Measurements from ENCODE around the gene HDAC8.

DNA sequence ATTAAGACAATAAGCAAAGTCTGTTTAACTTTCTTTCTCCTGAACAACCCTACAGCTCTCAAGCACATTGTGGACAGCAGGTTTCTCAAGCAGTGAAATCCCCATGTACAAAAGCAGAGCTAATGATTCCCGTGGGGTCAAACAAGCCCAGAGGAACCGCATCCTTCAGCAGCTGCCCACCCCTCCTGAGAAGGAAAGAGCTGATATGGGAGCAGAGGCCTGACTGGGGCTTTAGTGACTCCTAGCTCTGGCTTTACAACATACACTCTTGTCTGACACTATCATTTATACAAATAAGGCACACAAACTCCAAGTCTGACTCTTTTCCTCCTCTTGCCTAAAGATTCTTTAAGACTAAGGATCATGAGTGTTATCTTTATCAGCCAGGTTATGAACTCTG is 32.8 kb downstream of the HDAC8 start:
- TF ChIP-seq, protein P1, sequence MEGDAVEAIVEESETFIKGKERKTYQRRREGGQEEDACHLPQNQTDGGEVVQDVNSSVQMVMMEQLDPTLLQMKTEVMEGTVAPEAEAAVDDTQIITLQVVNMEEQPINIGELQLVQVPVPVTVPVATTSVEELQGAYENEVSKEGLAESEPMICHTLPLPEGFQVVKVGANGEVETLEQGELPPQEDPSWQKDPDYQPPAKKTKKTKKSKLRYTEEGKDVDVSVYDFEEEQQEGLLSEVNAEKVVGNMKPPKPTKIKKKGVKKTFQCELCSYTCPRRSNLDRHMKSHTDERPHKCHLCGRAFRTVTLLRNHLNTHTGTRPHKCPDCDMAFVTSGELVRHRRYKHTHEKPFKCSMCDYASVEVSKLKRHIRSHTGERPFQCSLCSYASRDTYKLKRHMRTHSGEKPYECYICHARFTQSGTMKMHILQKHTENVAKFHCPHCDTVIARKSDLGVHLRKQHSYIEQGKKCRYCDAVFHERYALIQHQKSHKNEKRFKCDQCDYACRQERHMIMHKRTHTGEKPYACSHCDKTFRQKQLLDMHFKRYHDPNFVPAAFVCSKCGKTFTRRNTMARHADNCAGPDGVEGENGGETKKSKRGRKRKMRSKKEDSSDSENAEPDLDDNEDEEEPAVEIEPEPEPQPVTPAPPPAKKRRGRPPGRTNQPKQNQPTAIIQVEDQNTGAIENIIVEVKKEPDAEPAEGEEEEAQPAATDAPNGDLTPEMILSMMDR (IDR thresholded peaks at IDR 0.05), result no peak
- TF ChIP-seq POLR2AphosphoS5 (IDR thresholded peaks at IDR 0.05; ENCODE audit: low read depth, low read length) (no peak), SIN3A (IDR thresholded peaks at IDR 0.05; ENCODE audit: borderline replicate concordance, insufficient read depth, low read depth, low read length) (no peak), TCF7L2 (IDR thresholded peaks at IDR 0.05; ENCODE audit: low read depth, low read length) (no peak)
- TF ChIP-seq, protein P2, sequence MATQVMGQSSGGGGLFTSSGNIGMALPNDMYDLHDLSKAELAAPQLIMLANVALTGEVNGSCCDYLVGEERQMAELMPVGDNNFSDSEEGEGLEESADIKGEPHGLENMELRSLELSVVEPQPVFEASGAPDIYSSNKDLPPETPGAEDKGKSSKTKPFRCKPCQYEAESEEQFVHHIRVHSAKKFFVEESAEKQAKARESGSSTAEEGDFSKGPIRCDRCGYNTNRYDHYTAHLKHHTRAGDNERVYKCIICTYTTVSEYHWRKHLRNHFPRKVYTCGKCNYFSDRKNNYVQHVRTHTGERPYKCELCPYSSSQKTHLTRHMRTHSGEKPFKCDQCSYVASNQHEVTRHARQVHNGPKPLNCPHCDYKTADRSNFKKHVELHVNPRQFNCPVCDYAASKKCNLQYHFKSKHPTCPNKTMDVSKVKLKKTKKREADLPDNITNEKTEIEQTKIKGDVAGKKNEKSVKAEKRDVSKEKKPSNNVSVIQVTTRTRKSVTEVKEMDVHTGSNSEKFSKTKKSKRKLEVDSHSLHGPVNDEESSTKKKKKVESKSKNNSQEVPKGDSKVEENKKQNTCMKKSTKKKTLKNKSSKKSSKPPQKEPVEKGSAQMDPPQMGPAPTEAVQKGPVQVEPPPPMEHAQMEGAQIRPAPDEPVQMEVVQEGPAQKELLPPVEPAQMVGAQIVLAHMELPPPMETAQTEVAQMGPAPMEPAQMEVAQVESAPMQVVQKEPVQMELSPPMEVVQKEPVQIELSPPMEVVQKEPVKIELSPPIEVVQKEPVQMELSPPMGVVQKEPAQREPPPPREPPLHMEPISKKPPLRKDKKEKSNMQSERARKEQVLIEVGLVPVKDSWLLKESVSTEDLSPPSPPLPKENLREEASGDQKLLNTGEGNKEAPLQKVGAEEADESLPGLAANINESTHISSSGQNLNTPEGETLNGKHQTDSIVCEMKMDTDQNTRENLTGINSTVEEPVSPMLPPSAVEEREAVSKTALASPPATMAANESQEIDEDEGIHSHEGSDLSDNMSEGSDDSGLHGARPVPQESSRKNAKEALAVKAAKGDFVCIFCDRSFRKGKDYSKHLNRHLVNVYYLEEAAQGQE (IDR thresholded peaks at IDR 0.05; ENCODE audit: insufficient read depth in 1 of 2, low read depth in 2 of 2, low read length in 1 of 2), result no peak
